Ureter (tissue), 1 donor: ENCODE results near the gene VSIG2. TPM values are rescaled to one million over a fixed set of nuclear protein-coding genes. Genes with fewer than 3 reads are reported as not detected.

ENCODE experiments used
- DNase-seq: peaks from one replicate; pipeline ENCODE4 v3.0.0-alpha.2; 2020; ENCODE audit warnings: low spot score
- total RNA-seq: library from RNA; stranded (reverse); gene quantifications from one replicate; pipeline ENCODE4 v1.2.4, GENCODE V29; 2023
- donor health status: DM: yes; HTN: yes; CAD: no.

The VSIG2 gene
- total RNA-seq, 1 donor from 2014 or later, result 215 TPM

DNA sequence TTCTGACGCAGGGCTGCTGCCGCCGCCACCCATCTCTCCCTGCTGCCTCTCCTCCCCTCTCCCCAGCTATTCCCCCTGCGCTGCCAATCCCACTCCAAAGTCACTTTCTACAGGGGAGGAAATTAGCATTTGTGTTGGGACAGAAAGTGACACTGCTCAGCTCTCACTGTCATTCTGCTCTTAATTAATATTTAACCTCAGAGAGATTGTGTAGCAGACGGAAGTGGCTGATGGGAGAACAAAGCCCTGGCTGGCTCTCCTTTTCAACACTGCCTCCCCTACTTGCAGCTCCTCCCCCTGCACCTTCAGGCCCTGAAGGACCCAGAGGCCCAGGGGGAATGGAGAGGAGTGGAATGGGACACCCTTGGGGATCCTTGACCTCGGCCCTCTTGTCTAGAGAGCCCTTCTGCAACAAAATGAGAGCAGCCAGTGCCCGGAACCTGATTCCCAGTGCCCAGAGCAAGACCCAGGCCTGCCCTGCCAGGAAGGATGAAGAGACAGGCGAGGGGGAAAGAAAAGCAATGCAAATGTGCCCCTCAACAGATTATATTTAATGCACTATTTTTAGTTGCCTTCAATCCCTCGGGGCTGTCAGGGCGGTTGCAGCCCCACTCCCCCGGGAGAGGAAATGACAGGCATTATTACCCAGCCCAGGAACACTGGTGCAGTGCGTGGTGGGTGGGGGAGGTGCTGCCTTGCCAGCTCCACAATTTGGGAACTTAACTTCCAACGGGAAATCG is 26.9 kb downstream of the VSIG2 start:
- no peak for DNase-seq

DNA sequence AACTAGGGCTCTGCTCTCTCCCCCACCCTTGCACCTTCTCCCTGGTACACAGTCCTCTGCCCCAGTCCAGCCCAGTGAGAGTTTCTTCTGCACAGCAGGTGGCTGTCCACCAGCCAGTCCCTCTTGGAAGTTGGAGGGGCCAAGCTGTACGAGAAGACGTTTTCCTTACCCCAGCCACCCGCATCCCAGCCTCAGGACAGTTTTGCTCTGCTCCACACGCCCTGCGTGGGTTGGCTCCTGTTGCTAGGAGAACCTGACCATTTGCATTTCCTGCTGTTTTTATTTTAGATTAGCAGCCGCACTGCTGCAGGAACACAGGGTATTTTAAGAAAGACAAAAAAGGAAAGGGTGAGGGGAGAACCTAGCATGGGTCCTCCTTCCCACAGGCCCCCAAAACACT is 29.9 kb downstream of the VSIG2 start:
- no peak for DNase-seq

DNA sequence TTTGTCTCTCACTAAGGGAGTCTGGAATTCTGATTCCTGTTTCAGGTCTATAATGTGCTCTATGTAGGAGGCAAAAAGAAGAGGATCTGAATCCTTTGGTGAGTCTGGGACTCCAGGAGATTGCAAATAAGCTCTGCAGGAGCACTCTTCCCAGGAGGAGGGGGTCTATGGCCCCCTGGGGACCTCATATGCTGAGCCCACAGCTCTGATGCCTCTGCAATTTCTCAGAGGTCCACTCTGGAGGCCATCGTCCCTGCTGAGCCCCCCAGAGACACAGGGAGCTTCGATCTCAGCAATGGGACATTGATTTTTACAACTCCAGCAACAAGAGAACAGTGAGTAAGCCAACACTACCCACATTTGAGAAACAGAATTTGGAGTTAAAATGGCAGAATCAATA is 32.5 kb downstream of the VSIG2 start:
- DNase-seq, result no peak

DNA sequence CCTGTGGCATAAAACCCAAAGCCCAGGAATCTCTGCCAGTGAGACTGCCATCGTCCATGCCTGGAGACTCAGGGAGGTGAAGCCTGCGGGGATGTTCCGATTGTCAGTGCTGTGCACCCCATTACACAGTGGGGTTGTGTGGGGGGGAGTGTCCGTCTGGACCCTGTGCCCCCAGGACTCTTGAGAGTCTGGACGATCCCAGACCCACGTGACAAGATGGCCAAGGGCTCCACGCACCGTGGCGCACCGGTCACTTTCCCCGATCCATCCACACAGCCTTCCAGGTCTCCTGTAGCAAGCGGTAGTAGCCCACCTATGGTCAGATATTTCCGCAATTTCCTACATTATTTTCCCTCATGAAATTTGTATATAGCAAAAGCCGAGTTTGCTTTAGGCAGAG is 33.3 kb downstream of the VSIG2 start:
- no peak for DNase-seq

DNA sequence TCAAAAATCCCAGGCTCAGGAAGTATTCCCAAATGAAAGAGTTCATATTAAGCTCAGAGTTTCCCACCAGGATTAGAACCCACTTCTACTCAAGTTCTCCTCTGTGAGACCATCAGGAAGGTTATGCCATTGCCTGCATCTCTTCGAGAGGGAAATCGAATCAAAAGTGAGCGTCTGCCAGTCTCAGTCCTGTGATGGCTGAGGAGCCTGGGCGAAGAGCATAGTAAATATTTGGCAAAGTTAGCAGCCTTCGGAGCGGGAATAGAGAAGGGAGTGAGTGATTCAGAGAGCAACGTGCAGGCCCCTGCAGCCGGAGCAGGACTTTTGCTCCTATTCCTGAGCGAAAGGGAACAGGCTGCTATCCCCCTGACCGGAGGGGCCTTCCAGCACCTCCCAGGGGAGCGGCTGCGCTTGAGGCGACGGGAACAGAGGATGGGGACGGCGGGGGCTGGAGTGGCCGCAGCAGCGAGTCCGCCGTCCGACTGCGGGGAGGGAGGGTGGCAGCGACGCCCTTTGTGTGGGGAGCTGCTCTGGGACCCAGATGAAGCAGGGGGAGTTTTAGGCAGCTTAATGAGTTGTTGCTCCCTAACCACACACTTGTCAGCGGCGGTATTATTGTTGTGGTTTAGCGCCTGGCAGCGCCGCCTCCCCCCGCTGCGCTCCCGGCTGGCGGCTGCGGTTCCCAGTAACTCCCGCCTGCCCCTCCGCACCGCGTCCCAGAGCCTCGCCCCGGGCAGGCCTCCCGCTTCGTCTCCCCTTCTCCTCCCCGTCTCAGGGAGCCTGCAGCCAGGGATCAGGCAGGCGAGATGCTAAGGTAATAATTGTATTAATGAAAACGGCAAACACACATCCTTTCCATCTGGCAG is 34.0 kb downstream of the VSIG2 start:
- DNase-seq, result no peak

DNA sequence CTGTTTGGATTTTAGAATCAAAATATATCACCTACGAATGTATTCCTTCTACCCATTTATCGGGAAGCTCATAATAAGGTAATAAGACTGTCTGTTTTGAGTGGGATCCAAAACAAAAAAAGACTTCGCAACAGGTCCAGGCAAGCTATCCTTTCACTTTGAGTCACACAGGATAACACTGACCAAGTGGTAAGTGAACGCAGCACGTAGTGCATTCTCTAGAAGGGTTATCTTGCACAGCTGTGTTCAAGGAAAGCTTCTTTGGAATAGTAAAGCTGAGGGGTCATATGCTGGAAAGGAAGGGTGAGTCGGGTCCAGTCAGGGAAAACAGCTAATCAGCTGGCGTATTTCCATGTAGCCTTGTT is 34.7 kb downstream of the VSIG2 start:
- no peak for DNase-seq

DNA sequence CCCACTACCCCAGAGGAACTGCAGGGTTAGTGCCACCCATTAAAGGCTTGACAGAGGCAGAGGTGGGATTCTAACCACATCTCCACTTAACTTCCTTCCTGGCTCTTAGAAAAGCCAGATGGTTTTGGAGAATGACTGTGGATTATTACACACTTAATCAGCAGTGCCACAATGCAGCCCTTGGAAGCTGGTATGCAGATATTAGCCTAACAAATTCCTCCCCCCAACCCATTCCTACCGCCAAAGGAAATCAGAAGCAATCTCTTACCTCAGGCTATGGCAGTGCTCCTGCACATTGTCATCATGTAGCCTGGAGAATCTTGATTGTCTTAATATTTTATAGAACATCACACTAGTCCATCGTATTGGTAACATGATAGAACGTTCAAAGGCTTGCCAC is 35.5 kb downstream of the VSIG2 start:
- DNase-seq, result no peak

DNA sequence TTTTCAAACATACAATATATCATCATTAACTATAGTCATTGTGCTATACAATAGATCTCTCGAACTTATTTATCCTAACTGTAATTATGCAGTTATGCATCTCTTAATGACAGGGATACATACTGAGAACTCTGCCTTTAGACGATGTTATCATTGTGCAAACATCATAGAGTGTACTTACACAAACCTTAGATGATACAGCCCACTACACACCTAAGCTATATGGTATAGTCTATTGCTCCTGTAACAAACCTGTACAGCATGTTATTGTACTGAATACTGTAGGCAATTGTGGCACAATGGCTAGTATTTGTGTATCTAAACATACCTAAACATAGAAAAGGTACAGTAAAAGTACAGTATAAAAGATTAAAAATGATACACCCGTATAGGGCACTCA is 39.7 kb downstream of the VSIG2 start:
- DNase-seq, result no peak

DNA sequence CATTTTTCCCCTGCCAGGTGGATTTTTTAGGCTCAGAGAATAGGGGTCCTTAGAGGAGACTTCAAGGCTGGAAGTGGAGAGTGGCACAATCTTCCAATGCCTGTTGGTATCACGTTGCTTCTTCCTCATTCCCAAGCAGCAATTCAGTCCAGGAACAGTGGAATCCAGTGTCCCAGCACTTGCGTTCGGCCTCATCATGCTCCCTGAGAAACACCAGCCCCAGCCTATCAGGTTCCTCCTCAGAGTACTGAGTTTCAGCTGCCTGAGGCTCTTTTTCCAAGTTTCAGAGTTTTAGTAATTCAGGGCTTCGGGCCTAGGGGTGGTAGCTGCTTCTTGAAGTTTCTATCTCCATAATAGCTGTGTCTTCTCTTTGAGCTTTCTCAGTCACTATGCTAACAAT is 44.2 kb downstream of the VSIG2 start:
- no peak for DNase-seq

DNA sequence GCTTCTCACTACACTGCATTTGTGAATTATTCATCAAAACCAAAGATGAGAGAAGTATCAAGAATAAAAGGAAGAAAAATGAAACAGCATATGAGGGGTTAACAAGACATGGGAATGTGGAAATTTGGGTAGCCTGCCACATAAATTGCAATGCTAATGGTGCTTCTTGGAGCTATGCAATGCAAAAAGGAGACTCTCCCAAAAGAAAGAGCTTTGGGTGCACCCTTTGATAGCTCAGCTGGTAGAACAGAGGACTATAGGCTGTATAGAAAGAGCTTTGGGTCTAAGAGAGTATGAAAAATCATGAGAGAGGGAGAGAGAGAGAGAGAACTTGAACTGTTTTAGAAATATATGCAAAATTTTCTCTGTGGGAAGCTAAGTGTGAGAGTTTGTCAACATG is 52.0 kb downstream of the VSIG2 start:
- DNase-seq, result no peak

DNA sequence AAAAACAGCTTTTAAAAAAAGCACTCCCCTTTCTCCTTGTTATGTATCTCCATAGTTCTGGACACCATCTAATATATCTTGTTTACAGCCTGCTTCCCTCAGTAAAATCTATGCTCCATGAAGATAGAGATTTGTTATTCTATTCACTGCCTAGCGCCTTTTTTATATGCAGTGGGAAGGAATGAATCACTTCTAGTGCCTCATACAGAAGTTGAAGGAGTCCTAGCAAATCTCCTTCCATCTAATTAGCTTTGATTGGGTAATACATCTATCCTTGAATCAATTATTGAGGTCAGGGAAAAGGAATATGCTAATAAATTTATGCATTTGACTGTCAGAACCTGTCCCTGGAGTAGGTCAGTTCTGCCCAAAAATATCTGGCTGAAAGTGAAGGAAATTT is 52.5 kb downstream of the VSIG2 start:
- no peak for DNase-seq

Other genes with a start within 250 kb of the VSIG2 start
- gene OR8B12, start 208.6 kb downstream of the VSIG2 start, total RNA-seq, result not detected
- gene OR8A1, start 182.3 kb downstream of the VSIG2 start, total RNA-seq, result not detected
- not detected for gene PANX3, start 140.8 kb downstream of the VSIG2 start, total RNA-seq
- gene TBRG1, start 129.4 kb downstream of the VSIG2 start, total RNA-seq, result 39.5 TPM
- gene SIAE, start 78.5 kb downstream of the VSIG2 start, total RNA-seq, result 38.8 TPM
- 6.3 TPM for gene SPA17, start 78.4 kb downstream of the VSIG2 start, total RNA-seq
- 6.1 TPM for gene NRGN, start 12.3 kb downstream of the VSIG2 start, total RNA-seq
- gene ESAM, start 10.0 kb upstream of the VSIG2 start, total RNA-seq, result 34.4 TPM
- 17.9 TPM for gene MSANTD2, start 48.2 kb upstream of the VSIG2 start, total RNA-seq
- 27.4 TPM for gene ROBO3, start 113.2 kb upstream of the VSIG2 start, total RNA-seq
- 16.8 TPM for gene ROBO4, start 145.6 kb upstream of the VSIG2 start, total RNA-seq
- not detected for gene HEPN1, start 167.0 kb upstream of the VSIG2 start, total RNA-seq
- gene HEPACAM, start 183.8 kb upstream of the VSIG2 start, total RNA-seq, result 0.68 TPM
- 2.2 TPM for gene CCDC15, start 201.9 kb upstream of the VSIG2 start, total RNA-seq